HCT116 (cell line): ENCODE results near the gene CNTN2. TPM values are rescaled to one million over a fixed set of nuclear protein-coding genes. Genes with fewer than 3 reads are reported as not detected.

Experiments used
- ATAC-seq: fragments of 200-7000 bp; cut with Tn5 transposase; 2 replicates; pipeline ENCODE4 v1.9.1; 2020; ENCODE audit warnings: mild to moderate bottlenecking, moderate library complexity
- BruUV-seq: library from RNA; stranded (reverse); fragments of 400-500 nt; replicated peaks from 2 replicates; lab custom pipeline; 2021; lab: Mats Ljungman, UMichigan
- CTCF ChIA-PET: fragments of 300-600 bp; sonication (Branson Sonifier 250); formaldehyde crosslinking; loops from one replicate; lab custom pipeline; 2021; ENCODE audit warnings: antibody characterized with exemption; lab: Charles Lee
- POLR2A ChIA-PET: fragments of 300-600, 350-600 bp; sonication (Branson Sonifier 250); formaldehyde crosslinking; loops from one replicate; lab custom pipeline; 2021; ENCODE audit warnings: antibody characterized with exemption; lab: Charles Lee
- RAD21 ChIA-PET, 2 experiments: fragments of 300-600 bp; sonication (Branson Sonifier 250); formaldehyde crosslinking; loops; one replicate each; lab custom pipeline; 2023; ENCODE audit warnings: low total read pairs in 2 of 2; ENCODE audit not compliant: uncharacterized antibody in 2 of 2, unreplicated experiment in 2 of 2, low non-redundant PET in 1 of 2; lab: Charles Lee
- DNase-seq: peaks from one replicate; pipeline ENCODE4 v3.0.0-alpha.2; 2010; ENCODE audit warnings: low read depth, low spot score
- H2AFZ ChIP-seq: fragments of 200-600 bp; shearing (Covaris generic), sonication (generic); 2 replicates; pipeline ENCODE4 v1.6.1; 2017; ENCODE audit warnings: low read depth, mixed run types, mixed read lengths, antibody characterized with exemption, low read length; ENCODE audit not compliant: poor library complexity, severe bottlenecking
- H3K27ac ChIP-seq: 2 replicates; pipeline ENCODE4 v1.5.1; 2012; ENCODE audit warnings: low read depth, low read length
- H3K27me3 ChIP-seq: fragments of 200-600 bp; sonication (generic); 2 replicates; pipeline ENCODE4 v1.6.1; 2016; ENCODE audit warnings: mixed run types, low read length, mixed read lengths; ENCODE audit not compliant: insufficient read depth
- H3K36me3 ChIP-seq, 2 experiments: fragments of 200-500 bp in 1 of 2; fragments of 200-600 bp in 1 of 2; sonication (Bioruptor generic) in 1 of 2; sonication (generic) in 1 of 2; 2 replicates each; pipeline versions ENCODE4 v1.5.1 to v1.6.1; 2014 to 2016; ENCODE audit warnings: low read length in 2 of 2, inconsistent platforms in 1 of 2, mixed read lengths in 1 of 2, mixed run types in 1 of 2; ENCODE audit not compliant: insufficient read depth in 2 of 2, control insufficient read depth in 1 of 2
- H3K4me1 ChIP-seq, 2 experiments: fragments of 200-600 bp in 1 of 2; sonication (generic) in 1 of 2; 2 replicates each; pipeline versions ENCODE4 v1.5.1 to v1.6.1; 2012 to 2017; ENCODE audit warnings: low read length in 2 of 2, inconsistent platforms in 1 of 2, mild to moderate bottlenecking in 1 of 2, mixed read lengths in 1 of 2, mixed run types in 1 of 2, moderate library complexity in 1 of 2; ENCODE audit not compliant: insufficient read depth in 2 of 2, control insufficient read depth in 1 of 2
- H3K4me2 ChIP-seq: fragments of 200-600 bp; sonication (generic); 2 replicates; pipeline ENCODE4 v1.6.1; 2017; ENCODE audit warnings: mixed run types, low read length, mixed read lengths
- H3K4me3 ChIP-seq, 2 experiments: fragments of 200-600 bp in 1 of 2; sonication (generic) in 1 of 2; replicated peaks in 1 of 2; 2 replicates each; pipeline ENCODE4 v1.5.1; 2011 to 2016; ENCODE audit warnings: low read length in 2 of 2, control low read depth in 1 of 2, low read depth in 1 of 2, mild to moderate bottlenecking in 1 of 2, mixed read lengths in 1 of 2, mixed run types in 1 of 2
- H3K79me2 ChIP-seq: fragments of 200-600 bp; sonication (generic); 2 replicates; pipeline ENCODE4 v1.6.1; 2017; ENCODE audit warnings: mild to moderate bottlenecking, mixed run types, low read length, moderate library complexity, mixed read lengths; ENCODE audit not compliant: insufficient read depth
- H3K9ac ChIP-seq: fragments of 200-600 bp; sonication (generic); 2 replicates; pipeline ENCODE4 v1.6.1; 2016; ENCODE audit warnings: low read length, mixed read lengths
- H3K9me2 ChIP-seq: fragments of 200-600 bp; sonication (generic), shearing (Covaris generic); 2 replicates; pipeline ENCODE4 v1.6.1; 2017; ENCODE audit warnings: mixed run types, mild to moderate bottlenecking, moderate library complexity; ENCODE audit not compliant: insufficient read depth
- H3K9me3 ChIP-seq, 2 experiments: fragments of 200-500 bp in 1 of 2; fragments of 200-600 bp in 1 of 2; sonication (Bioruptor generic) in 1 of 2; sonication (generic) in 1 of 2; 2 replicates each; pipeline ENCODE4 v1.6.1; 2014 to 2017; ENCODE audit warnings: low read length in 2 of 2, mixed read lengths in 2 of 2, inconsistent platforms in 1 of 2, low read depth in 1 of 2, mild to moderate bottlenecking in 1 of 2, mixed run types in 1 of 2, moderate library complexity in 1 of 2; ENCODE audit not compliant: control insufficient read depth in 1 of 2, insufficient read depth in 1 of 2
- H4K20me1 ChIP-seq: fragments of 200-600 bp; sonication (generic), shearing (Covaris generic); 2 replicates; pipeline ENCODE4 v1.6.1; 2017; ENCODE audit warnings: mixed run types, mild to moderate bottlenecking, moderate library complexity; ENCODE audit not compliant: insufficient read depth
- CBX3 ChIP-seq: IDR thresholded peaks from 2 replicates; pipeline ENCODE4 v1.6.1; 2012; ENCODE audit warnings: low read depth
- CEBPB ChIP-seq: IDR thresholded peaks from 2 replicates; pipeline ENCODE4 v1.6.1; 2012; ENCODE audit warnings: low read depth
- ELF1 ChIP-seq: IDR thresholded peaks from 2 replicates; pipeline ENCODE4 v1.6.1; 2012; ENCODE audit warnings: low read depth, borderline replicate concordance
- EZH2 ChIP-seq: fragments of 200-600 bp; sonication (generic); IDR thresholded peaks from 2 replicates; pipeline ENCODE4 v1.6.1; 2017; ENCODE audit warnings: antibody characterized with exemption, mixed run types
- JUND ChIP-seq: IDR thresholded peaks from 2 replicates; pipeline ENCODE4 v1.6.1; 2012
- POLR2A ChIP-seq: IDR thresholded peaks from 2 replicates; pipeline ENCODE4 v1.7.0; 2011; ENCODE audit warnings: borderline replicate concordance; ENCODE audit not compliant: insufficient read depth, insufficient read length; ENCODE audit errors: extremely low read depth
- RAD21 ChIP-seq: IDR thresholded peaks from 2 replicates; pipeline ENCODE4 v1.6.1; 2012; ENCODE audit warnings: low read depth, mild to moderate bottlenecking
- SIN3A ChIP-seq: IDR thresholded peaks from 2 replicates; pipeline ENCODE4 v1.6.1; 2012; ENCODE audit warnings: low read depth
- SRF ChIP-seq: IDR thresholded peaks from 2 replicates; pipeline ENCODE4 v1.6.1; 2012; ENCODE audit warnings: low read depth
- ZNF274 ChIP-seq: fragments of 200-500 bp; sonication (Bioruptor generic); IDR thresholded peaks from 2 replicates; pipeline ENCODE4 v1.6.1; 2014; ENCODE audit warnings: mild to moderate bottlenecking, low read depth, low read length, inconsistent platforms
- intact Hi-C: fragments of 100-400 bp; cut with micrococcal nuclease; formaldehyde crosslinking; loops from 2 replicates; pipeline ENCODE4 v1.10.0; 2022
- total RNA-seq: library from RNA; stranded (reverse); gene quantifications from one replicate; pipeline ENCODE4 v1.2.1, GENCODE V29; 2021; ENCODE audit not compliant: unreplicated experiment
- TF ChIP-seq, protein P1 (sequence below), 3 experiments: fragments of 200-600 bp in 1 of 3; sonication (generic) in 1 of 3; IDR thresholded peaks in 2 of 3; conservative IDR thresholded peaks in 1 of 3; 2 replicates each; pipeline ENCODE4 v1.5.1; 2012 to 2017; ENCODE audit warnings: low read depth in 2 of 3, low read length in 2 of 3, antibody characterized with exemption in 1 of 3, borderline replicate concordance in 1 of 3, control low read depth in 1 of 3, mild to moderate bottlenecking in 1 of 3, mixed read lengths in 1 of 3, mixed run types in 1 of 3, moderate library complexity in 1 of 3; ENCODE audit not compliant: insufficient read depth in 1 of 3
- TF ChIP-seq, protein P2 (sequence below): IDR thresholded peaks from 2 replicates; pipeline ENCODE4 v1.6.1; 2012
- TF ChIP-seq, protein P3 (sequence below): IDR thresholded peaks from 2 replicates; pipeline ENCODE4 v1.6.1; 2012; ENCODE audit warnings: low read depth
- TF ChIP-seq, protein P4 (sequence below): IDR thresholded peaks from 2 replicates; pipeline ENCODE4 v1.6.1; 2011; ENCODE audit warnings: mild to moderate bottlenecking, low read length, moderate library complexity; ENCODE audit not compliant: insufficient replicate concordance; ENCODE audit errors: extremely low read depth

Gene CNTN2
- total RNA-seq, 1 experiment from 2014 or later, result 0.15 TPM

DNA sequence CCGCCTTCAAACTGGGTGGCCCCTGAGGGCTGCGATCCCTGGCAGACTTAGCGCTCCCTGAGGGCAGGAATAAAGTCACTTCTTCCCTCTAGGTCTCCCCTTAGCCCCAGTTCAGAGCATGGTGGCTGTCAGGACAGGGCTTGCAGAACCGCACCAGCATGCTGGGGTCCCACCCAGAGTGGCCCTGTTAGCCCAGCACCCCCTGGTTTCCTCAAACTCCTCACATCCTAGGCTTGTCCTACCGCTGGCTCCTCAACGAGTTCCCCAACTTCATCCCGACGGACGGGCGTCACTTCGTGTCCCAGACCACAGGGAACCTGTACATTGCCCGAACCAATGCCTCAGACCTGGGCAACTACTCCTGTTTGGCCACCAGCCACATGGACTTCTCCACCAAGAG is 15.8 kb downstream of the CNTN2 start (continued):
- TF ChIP-seq, protein P1, sequence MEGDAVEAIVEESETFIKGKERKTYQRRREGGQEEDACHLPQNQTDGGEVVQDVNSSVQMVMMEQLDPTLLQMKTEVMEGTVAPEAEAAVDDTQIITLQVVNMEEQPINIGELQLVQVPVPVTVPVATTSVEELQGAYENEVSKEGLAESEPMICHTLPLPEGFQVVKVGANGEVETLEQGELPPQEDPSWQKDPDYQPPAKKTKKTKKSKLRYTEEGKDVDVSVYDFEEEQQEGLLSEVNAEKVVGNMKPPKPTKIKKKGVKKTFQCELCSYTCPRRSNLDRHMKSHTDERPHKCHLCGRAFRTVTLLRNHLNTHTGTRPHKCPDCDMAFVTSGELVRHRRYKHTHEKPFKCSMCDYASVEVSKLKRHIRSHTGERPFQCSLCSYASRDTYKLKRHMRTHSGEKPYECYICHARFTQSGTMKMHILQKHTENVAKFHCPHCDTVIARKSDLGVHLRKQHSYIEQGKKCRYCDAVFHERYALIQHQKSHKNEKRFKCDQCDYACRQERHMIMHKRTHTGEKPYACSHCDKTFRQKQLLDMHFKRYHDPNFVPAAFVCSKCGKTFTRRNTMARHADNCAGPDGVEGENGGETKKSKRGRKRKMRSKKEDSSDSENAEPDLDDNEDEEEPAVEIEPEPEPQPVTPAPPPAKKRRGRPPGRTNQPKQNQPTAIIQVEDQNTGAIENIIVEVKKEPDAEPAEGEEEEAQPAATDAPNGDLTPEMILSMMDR (IDR thresholded peaks at IDR 0.05 in 2 of 3, conservative IDR thresholded peaks at IDR 0.05 in 1 of 3; ENCODE audit: borderline replicate concordance in 1 of 3, insufficient read depth in 1 of 3, low read depth in 2 of 3, low read length in 2 of 3), result no peak
- TF ChIP-seq JUND, result no peak
- TF ChIP-seq, protein P2, sequence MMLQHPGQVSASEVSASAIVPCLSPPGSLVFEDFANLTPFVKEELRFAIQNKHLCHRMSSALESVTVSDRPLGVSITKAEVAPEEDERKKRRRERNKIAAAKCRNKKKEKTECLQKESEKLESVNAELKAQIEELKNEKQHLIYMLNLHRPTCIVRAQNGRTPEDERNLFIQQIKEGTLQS, result no peak

DNA sequence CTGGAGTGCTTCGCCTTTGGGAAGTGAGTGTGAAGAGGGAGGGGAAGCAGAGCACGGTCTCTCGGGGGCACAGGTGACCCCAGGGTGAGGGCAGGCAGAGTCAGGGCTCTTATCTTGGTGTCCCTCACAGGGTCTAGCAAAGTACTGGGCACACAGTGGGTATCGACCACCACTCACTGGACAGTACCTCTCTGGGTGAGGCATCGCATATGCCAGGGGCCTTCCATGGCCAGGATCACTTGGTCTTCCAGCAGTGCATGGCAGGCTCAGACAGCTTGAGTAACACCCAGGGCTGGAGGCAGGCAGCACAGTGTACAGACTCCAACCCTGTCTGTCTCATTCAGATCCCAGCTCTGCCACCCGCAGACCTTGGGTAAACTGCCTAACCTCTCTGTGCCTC is 16.6 kb downstream of the CNTN2 start:
- no peaks in the 10 kb centered on the region for H3K9me2 ChIP-seq
- H3K9ac ChIP-seq, result no peak overlapping the region
- CTCF ChIA-PET, result no interaction called here
- H3K4me2 ChIP-seq, result no peak overlapping the region
- H2AFZ ChIP-seq, result no peak overlapping the region
- ATAC-seq, result no peak
- no peaks in the 10 kb centered on the region for H3K27me3 ChIP-seq
- no peaks in the 10 kb centered on the region for H4K20me1 ChIP-seq
- no peaks in the 10 kb centered on the region; a peak in 1 of 4 replicates for H3K4me1 ChIP-seq
- intact Hi-C loops, result loop anchor here (5.0 kb wide), 1 partner anchor 252 kb away; no protein-coding TSS in a partner anchor
- TF ChIP-seq, protein P2, result no peak
- TF ChIP-seq SIN3A (no peak), POLR2A (no peak), CEBPB (no peak), JUND (no peak), SRF (no peak), EZH2 (no peak), CBX3 (no peak), ZNF274 (no peak), RAD21 (no peak), ELF1 (no peak)
- TF ChIP-seq, protein P3, sequence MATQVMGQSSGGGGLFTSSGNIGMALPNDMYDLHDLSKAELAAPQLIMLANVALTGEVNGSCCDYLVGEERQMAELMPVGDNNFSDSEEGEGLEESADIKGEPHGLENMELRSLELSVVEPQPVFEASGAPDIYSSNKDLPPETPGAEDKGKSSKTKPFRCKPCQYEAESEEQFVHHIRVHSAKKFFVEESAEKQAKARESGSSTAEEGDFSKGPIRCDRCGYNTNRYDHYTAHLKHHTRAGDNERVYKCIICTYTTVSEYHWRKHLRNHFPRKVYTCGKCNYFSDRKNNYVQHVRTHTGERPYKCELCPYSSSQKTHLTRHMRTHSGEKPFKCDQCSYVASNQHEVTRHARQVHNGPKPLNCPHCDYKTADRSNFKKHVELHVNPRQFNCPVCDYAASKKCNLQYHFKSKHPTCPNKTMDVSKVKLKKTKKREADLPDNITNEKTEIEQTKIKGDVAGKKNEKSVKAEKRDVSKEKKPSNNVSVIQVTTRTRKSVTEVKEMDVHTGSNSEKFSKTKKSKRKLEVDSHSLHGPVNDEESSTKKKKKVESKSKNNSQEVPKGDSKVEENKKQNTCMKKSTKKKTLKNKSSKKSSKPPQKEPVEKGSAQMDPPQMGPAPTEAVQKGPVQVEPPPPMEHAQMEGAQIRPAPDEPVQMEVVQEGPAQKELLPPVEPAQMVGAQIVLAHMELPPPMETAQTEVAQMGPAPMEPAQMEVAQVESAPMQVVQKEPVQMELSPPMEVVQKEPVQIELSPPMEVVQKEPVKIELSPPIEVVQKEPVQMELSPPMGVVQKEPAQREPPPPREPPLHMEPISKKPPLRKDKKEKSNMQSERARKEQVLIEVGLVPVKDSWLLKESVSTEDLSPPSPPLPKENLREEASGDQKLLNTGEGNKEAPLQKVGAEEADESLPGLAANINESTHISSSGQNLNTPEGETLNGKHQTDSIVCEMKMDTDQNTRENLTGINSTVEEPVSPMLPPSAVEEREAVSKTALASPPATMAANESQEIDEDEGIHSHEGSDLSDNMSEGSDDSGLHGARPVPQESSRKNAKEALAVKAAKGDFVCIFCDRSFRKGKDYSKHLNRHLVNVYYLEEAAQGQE, result no peak
- TF ChIP-seq, protein P1 (IDR thresholded peaks at IDR 0.05 in 2 of 3, conservative IDR thresholded peaks at IDR 0.05 in 1 of 3; ENCODE audit: borderline replicate concordance in 1 of 3, insufficient read depth in 1 of 3, low read depth in 2 of 3, low read length in 2 of 3), result no peak
- TF ChIP-seq, protein P4, sequence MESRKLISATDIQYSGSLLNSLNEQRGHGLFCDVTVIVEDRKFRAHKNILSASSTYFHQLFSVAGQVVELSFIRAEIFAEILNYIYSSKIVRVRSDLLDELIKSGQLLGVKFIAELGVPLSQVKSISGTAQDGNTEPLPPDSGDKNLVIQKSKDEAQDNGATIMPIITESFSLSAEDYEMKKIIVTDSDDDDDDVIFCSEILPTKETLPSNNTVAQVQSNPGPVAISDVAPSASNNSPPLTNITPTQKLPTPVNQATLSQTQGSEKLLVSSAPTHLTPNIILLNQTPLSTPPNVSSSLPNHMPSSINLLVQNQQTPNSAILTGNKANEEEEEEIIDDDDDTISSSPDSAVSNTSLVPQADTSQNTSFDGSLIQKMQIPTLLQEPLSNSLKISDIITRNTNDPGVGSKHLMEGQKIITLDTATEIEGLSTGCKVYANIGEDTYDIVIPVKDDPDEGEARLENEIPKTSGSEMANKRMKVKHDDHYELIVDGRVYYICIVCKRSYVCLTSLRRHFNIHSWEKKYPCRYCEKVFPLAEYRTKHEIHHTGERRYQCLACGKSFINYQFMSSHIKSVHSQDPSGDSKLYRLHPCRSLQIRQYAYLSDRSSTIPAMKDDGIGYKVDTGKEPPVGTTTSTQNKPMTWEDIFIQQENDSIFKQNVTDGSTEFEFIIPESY, result no peak
- TF ChIP-seq, all 23 proteins: peak for 0
- Histone ChIP-seq H3K79me2 (no peaks in the 10 kb centered on the region), H3K4me3 (no peak overlapping the region), H3K27ac (no peak overlapping the region), H3K36me3 (no peaks in the 10 kb centered on the region), H3K9me3 (no peaks in the 10 kb centered on the region)
- no peak for DNase-seq
- ChIA-PET RAD21 (no interaction called here), POLR2A (no interaction called here)
- no TSS peak for BruUV-seq
